ENCODE results near the gene PHKB.
A peak's percentile ranks its signal among the peaks of the same experiment; 100 is the strongest.

PHKB gene

DNA sequence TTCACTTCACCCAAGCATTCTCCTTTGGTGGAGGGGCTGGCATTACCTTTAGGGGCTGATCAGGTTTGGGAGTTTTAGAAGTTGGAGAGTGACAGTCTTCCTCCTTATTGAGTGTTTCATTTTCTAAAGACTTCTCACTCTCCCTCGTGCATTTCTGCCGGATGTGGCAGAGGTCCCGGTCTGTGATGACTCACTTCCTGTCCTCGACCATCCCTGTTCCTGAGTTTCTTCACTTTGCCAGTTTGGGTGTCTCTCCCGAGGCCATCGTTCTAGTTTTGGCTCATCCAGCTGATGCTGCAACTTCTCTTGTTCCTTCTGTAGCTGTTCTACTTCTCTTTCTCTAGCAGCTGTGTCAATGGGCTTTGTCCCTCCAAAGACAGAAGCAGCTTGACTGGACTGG is 104.3 kb downstream of the PHKB start:
- DNase-seq = peak in 17 of 58 donors; percentile 1 to 33 (median 6)

GRCh38 chr16:47567321-47567720 is 106.2 kb downstream of the PHKB start:
- no peak for DNase-seq

- DNase-seq = no peak
Observed at GRCh38 chr16:47568351-47568750, 107.2 kb downstream of the PHKB start.

DNA sequence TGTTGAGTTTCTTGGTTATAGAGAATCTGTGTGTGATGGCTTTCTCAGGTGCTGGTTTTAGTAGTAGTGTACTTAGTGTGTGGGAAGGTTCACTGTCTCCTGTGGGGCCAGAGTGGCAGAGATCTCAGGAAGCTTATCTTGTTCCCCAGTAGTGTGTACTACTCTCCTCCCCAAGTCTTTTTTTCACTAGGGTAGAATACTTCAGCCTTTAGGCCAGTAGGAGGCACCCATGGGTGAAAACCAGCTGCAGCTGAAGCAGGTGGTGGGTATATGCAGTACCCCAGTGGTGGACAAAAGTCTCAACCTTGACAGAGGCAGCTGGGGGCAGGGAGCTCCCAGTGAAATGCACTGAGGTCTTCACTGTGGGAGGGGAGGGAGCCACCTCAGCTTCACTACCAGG is 109.9 kb downstream of the PHKB start:
- no peak for DNase-seq

DNA sequence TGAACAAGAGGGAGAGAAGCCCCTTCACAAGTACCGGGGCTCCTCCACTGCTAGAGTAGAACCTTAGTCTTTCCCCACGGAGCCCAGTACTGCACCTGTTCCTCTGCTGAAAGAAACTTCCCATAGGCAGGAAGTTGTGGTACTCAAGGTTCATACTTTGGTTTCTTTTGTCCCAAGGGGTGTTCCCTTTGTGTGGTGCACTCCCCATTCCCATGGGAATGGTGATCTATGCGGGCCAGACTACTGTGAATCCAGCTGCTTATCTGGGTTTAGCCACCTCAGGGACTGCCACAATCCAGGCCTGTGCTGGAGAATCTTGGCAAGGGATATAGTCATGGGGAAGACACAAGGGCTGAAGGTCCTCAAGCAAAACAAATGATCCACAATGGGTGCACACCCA is 110.6 kb downstream of the PHKB start:
- no peak for DNase-seq

DNA sequence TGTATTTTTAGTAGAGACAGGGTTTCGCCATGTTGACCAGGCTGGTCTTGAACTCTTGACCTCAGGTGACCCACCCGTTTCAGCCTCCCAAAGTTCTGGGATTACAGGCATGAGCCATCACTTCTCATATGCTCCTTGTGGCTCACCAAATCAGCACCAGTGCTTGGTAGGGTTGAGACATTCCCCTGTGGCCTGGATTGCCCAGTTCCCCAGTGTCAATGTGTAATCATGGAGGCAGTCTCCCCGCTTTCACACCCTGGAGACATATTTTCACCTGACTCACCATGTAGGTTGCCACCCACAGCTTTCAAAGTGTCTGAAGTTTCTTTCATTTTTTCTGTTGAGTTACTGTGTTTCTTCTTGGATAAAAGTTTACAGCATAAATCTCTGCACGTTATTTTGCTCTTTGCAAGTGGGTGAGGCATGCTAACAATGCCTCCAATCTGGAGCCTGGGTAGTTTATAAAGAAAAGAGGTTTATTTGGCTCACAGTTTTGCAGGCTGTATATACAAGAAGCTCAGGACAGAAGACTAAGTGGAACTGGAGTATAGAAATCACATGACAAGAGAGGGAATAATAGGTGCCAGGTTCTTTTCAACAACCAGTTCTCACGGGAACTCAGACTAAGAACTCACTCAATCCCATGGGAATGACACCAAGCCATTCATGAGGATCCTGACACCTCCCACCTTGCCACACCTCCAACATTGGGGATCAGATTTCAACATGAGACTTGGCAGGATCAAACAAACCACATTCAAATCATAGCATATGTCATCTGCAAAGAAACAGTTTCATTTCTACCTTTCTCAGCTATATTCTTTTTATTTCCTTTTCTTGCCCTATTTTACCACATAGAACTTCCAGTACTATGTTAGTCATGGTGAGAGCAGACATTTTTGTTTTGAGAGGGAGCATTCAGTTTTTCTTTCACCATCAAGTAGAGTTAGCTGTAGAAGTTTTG is 113.2 kb downstream of the PHKB start:
- DNase-seq = no peak

GRCh38 chr16:47577029-47577428 is 115.9 kb downstream of the PHKB start:
- no peak for DNase-seq

GRCh38 chr16:47578033-47578432 is 116.9 kb downstream of the PHKB start:
- no peak for DNase-seq

GRCh38 chr16:47578573-47578972 is 117.4 kb downstream of the PHKB start:
- no peak for DNase-seq

GRCh38 chr16:47581114-47581513 is 120.0 kb downstream of the PHKB start:
- no peak for DNase-seq

- DNase-seq = no peak
Observed at GRCh38 chr16:47584464-47585225, 123.5 kb downstream of the PHKB start.

GRCh38 chr16:47586121-47586520 is 125.0 kb downstream of the PHKB start:
- DNase-seq = no peak

- no peak for DNase-seq
Observed at GRCh38 chr16:47590472-47590871, 129.3 kb downstream of the PHKB start.

DNA sequence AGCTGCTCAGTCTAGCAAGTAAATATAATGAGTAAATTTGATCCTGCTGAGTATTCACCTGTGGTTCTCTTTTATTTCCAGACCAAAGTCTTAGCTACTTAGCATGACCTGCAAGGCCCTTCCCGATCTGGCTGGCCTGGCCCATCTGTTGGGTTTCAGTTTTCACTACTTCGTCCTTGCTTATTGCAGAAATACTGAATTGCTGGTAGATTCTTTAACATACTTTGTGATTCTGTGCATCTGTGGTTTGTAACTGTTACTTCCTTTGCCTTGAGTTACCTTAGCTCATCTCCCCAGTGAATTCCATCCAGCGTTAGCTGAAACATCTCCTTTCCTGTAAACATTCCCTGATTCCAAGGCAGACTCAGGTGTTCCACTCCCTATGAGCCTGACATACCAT is 131.1 kb downstream of the PHKB start:
- no peak for DNase-seq

DNA sequence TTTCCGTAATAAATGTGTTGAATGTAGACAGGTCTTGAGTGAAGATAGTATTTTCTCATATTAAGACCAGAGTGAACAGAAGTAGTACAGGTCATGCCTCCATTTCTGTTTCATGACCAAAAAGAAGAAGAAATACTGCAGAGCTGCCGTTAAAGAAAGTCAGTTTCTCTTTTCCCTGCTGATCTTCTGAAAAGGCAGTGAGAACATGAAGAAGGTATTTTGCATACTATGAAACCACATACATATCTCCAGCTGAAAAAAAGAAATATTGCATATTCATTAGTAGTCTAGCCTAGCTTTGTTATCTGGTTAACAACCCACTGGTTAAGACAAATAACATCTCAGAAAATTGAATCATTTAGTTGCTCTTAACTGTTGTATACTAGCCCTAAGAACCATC is 138.4 kb downstream of the PHKB start:
- DNase-seq = no peak

DNA sequence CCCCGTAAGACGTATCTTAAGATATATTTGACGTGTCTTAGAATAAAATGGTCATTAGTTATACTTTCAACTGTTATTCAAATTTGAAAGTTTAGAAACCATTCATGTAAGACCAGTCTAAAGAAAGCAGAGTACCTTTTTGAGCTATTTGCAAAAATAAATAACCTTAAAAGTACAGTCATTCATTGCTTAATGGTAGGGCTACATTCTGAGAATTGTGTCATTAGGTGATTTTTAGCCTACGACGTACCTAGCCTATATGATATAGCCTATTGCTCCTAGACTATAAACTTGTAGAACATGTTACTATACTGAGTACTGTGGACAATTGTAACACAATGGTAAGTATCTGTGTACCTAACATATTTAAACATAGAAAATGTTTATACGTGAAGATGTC is 139.2 kb downstream of the PHKB start:
- DNase-seq = no peak

DNA sequence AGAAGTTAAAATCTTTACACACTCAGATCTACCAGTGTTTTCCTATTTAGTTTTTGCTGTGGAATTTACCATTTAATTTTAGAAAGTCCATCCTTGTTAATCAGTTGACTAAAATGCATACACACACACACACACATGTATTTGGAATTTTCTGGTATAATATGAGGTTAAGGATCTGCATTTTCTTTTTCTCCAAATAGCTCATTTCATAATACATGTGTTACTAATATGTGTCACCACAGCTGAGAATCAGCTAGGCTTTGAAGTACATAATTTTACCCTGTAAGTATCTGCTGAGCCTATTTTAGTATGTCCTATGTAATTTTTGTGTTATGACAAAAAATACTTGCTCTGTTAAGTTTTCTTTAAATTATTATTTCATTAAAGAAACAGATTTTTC is 143.2 kb downstream of the PHKB start:
- no peak for DNase-seq

DNA sequence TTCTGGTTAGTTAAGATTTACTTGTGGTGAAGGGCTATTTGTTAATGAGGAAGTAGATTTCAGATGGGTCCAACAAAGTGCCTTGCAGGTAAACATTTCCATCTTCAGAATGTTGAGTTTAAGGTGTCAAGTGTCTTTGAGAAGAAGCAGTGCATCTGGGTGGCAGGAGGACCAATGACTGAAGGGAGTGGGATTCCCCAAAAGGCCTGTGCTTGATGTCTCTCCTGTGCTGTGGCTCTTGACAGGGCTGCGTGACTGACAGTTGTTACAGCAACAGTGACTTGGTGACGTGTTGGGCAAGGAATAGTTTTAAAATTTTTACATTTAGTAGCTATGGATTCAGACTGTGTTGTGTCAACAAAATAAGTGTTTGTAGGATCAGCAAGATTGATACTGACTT is 149.9 kb downstream of the PHKB start:
- DNase-seq = no peak

DNA sequence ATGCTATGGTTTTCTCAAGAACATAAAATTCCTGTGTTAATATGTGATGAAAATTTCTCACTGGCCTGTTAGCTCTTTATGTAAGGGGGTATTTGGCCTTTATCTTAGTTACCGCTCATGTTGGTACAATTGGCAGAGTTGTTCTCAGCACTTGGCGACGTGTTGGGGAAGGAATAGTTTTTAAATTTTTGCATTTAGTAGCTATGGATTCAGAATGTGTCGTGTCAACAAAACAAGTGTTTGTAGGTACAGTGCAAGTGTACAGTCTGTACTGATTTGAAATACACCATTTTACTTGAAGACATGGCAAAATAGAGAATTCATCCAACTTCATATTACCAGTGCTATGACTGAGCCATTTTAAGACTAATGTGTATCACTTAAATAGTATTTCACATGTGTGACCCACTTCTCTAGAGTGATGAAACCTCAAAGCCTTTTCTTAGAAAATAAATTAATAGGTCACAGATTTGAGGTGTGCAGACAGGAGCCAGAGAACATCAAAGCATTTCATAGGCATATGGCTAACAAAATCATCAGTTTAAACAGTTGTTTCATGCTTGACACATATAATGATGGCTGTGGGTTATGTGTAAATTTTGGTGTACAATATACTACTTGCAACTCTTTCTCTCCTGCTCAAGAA is 150.8 kb downstream of the PHKB start:
- DNase-seq = no peak

- DNase-seq = no peak
Observed at GRCh38 chr16:47612711-47613110, 151.6 kb downstream of the PHKB start.

- no peak for DNase-seq
Observed at GRCh38 chr16:47613251-47613650, 152.1 kb downstream of the PHKB start.

DNA sequence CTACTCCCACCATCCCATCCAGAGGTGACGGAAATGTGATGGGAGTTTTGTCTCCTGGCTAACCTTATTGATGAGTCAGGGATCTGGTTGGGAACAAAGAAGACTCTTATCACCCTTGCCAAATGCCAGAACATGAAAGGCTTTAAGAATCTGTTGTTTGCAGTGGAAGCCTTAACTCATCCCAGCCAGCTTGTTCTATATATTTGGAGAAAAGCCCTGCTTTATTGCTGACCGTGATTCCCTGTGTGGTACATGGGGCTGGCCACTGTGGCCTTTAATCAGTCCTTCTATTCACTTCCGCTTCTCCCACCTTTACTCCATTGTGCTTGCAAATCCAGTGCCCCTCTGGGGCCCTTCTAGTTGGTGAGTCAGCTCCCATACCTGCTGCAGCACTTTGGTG is 156.6 kb downstream of the PHKB start:
- DNase-seq = no peak

Data from anterior cingulate cortex (tissue), 58 donors.